ENCODE results near the gene MUC5AC. TPM values are rescaled to one million over a fixed set of nuclear protein-coding genes. Genes with fewer than 3 reads are reported as not detected.

The MUC5AC gene
- total RNA-seq, 1 experiment from 2014 or later, result under 0.01 TPM

- H3K27me3 ChIP-seq (ENCODE audit: insufficient read depth, low read length), result no peaks in the 10 kb centered on the region
- ChIA-PET RAD21 (ENCODE audit: low non-redundant PET in 1 of 2, low total read pairs in 2 of 2, uncharacterized antibody in 2 of 2, unreplicated experiment in 2 of 2) (no interaction called here), CTCF (no interaction called here), POLR2A (no interaction called here)
- no peak overlapping the region for H3K4me2 ChIP-seq (ENCODE audit: low read length)
- no peak for TF ChIP-seq CTCF (IDR thresholded peaks at IDR 0.05 in 2 of 3, conservative IDR thresholded peaks at IDR 0.05 in 1 of 3; ENCODE audit: borderline replicate concordance in 1 of 3, insufficient read depth in 1 of 3, low read depth in 2 of 3, low read length in 2 of 3)
- TF ChIP-seq ELF1 (IDR thresholded peaks at IDR 0.05; ENCODE audit: borderline replicate concordance, low read depth), result no peak
- no peak for TF ChIP-seq CBX3 (IDR thresholded peaks at IDR 0.05; ENCODE audit: low read depth)
- TF ChIP-seq EZH2 (IDR thresholded peaks at IDR 0.05), result no peak
- TF ChIP-seq POLR2AphosphoS5 (IDR thresholded peaks at IDR 0.05; ENCODE audit: low read depth, low read length), result no peak
- TF ChIP-seq FOSL1 (IDR thresholded peaks at IDR 0.05; ENCODE audit: low read depth), result no peak
- TF ChIP-seq RAD21 (IDR thresholded peaks at IDR 0.05; ENCODE audit: low read depth), result no peak
- TF ChIP-seq, protein P1, sequence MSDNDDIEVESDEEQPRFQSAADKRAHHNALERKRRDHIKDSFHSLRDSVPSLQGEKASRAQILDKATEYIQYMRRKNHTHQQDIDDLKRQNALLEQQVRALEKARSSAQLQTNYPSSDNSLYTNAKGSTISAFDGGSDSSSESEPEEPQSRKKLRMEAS (IDR thresholded peaks at IDR 0.05), result no peak
- TF ChIP-seq YY1 (IDR thresholded peaks at IDR 0.05; ENCODE audit: extremely low read depth, insufficient replicate concordance, low read depth, low read length), result no peak
- H3K36me3 ChIP-seq (ENCODE audit: control insufficient read depth in 1 of 2, insufficient read depth in 2 of 2, low read length in 2 of 2), result no peaks in the 10 kb centered on the region
- H2AFZ ChIP-seq (ENCODE audit: low read depth, low read length, poor library complexity, severe bottlenecking), result no peak overlapping the region
- no peaks in the 10 kb centered on the region for H3K9me3 ChIP-seq (ENCODE audit: control insufficient read depth in 1 of 2, insufficient read depth in 1 of 2, low read depth in 1 of 2, low read length in 2 of 2)
- H3K4me3 ChIP-seq (replicated peaks in 1 of 2; ENCODE audit: low read depth in 1 of 2, low read length in 2 of 2), result no peak overlapping the region
- BruUV-seq (replicated peaks), result no TSS peak
- DNase-seq (ENCODE audit: low read depth, low spot score), result no peak
- H3K9ac ChIP-seq (ENCODE audit: low read length), result no peak overlapping the region
- H3K9me2 ChIP-seq (ENCODE audit: insufficient read depth), result no peaks in the 10 kb centered on the region
- intact Hi-C loops (cut with micrococcal nuclease), result no loop called here
- H3K79me2 ChIP-seq (ENCODE audit: insufficient read depth, low read length), result no peaks in the 10 kb centered on the region
- H3K27ac ChIP-seq (ENCODE audit: low read depth, low read length), result no peak overlapping the region
- H3K4me1 ChIP-seq (ENCODE audit: control insufficient read depth in 1 of 2, insufficient read depth in 2 of 2, low read length in 2 of 2), result no peaks in the 10 kb centered on the region
- no peak for ATAC-seq
- H4K20me1 ChIP-seq (ENCODE audit: insufficient read depth), result no peaks in the 10 kb centered on the region
Measured at GRCh38 chr11:1224491-1225385, 67.0 kb downstream of the MUC5AC start.
